Upper lobe of left lung (tissue), 4 donors: ENCODE measurements around the gene FYN.

ENCODE experiments used
- POLR2A ChIP-seq, 4 donors: fragments of 450-650 bp; IDR thresholded peaks; one replicate each; pipeline ENCODE4 v1.5.1; 2016 to 2017; ENCODE audit warnings: antibody characterized with exemption in 4 of 4, mild to moderate bottlenecking in 2 of 4
- TF ChIP-seq, protein P1 (sequence below), 6 experiments: fragments of 450-650 bp in 4 of 6; fragments of 200-600 bp in 2 of 6; sonication (generic) in 2 of 6; IDR thresholded peaks; one replicate each; pipeline ENCODE4 v1.5.1; 2016 to 2019; ENCODE audit warnings: antibody characterized with exemption in 6 of 6

DNA sequence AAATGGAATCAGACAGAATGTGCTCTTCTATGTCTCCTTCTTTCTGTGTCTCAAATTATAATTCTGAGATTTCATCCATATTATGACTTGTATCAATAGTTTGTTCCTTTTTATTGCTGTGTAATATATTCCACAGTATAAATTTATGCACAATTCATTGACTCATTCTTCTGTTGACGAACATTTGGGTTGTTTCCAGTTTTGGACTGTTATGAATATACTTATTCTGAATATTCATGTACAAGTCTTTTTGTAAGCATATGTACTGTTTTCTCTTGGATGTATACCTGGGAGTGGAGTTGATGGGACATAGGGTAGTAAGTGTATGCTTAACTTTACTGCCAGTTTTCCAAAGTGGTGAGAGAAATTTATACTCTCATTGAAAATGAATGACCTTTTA, 239.4 kb downstream of the FYN start:
- TF ChIP-seq, protein P1, sequence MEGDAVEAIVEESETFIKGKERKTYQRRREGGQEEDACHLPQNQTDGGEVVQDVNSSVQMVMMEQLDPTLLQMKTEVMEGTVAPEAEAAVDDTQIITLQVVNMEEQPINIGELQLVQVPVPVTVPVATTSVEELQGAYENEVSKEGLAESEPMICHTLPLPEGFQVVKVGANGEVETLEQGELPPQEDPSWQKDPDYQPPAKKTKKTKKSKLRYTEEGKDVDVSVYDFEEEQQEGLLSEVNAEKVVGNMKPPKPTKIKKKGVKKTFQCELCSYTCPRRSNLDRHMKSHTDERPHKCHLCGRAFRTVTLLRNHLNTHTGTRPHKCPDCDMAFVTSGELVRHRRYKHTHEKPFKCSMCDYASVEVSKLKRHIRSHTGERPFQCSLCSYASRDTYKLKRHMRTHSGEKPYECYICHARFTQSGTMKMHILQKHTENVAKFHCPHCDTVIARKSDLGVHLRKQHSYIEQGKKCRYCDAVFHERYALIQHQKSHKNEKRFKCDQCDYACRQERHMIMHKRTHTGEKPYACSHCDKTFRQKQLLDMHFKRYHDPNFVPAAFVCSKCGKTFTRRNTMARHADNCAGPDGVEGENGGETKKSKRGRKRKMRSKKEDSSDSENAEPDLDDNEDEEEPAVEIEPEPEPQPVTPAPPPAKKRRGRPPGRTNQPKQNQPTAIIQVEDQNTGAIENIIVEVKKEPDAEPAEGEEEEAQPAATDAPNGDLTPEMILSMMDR (IDR thresholded peaks at IDR 0.05) = no peak
- TF ChIP-seq POLR2A (IDR thresholded peaks at IDR 0.05) = no peak
